Muscle layer of duodenum (tissue), 2 donors: ENCODE data around the gene CD3D.
A peak's percentile ranks its signal among the peaks of the same experiment; 100 is the strongest.

Source experiments
- H3K27ac ChIP-seq: one replicate; pipeline ENCODE4 v1.7.0; 2013; ENCODE audit warnings: mild to moderate bottlenecking, low read length
- H3K27me3 ChIP-seq: one replicate; pipeline ENCODE4 v1.7.0; 2013; ENCODE audit warnings: low read depth, mild to moderate bottlenecking, control low read depth, low read length
- H3K36me3 ChIP-seq, 2 donors: one replicate each; pipeline ENCODE4 v1.7.0; 2013; ENCODE audit warnings: low read length in 2 of 2, control low read depth in 1 of 2, mild to moderate bottlenecking in 1 of 2; ENCODE audit not compliant: insufficient read depth in 2 of 2, control insufficient read depth in 1 of 2
- H3K4me1 ChIP-seq, 2 donors: one replicate each; pipeline ENCODE4 v1.7.0; 2013; ENCODE audit warnings: low read length in 2 of 2, mild to moderate bottlenecking in 2 of 2, control low read depth in 1 of 2, moderate library complexity in 1 of 2; ENCODE audit not compliant: insufficient read depth in 2 of 2, control insufficient read depth in 1 of 2
- H3K4me3 ChIP-seq, 2 donors: one replicate each; pipeline ENCODE4 v1.7.0; 2013; ENCODE audit warnings: low read length in 2 of 2, low read depth in 1 of 2, mild to moderate bottlenecking in 1 of 2
- H3K9me3 ChIP-seq, 2 donors: one replicate each; pipeline ENCODE4 v1.7.0; 2013; ENCODE audit warnings: low read length in 2 of 2, control low read depth in 1 of 2, mild to moderate bottlenecking in 1 of 2; ENCODE audit not compliant: control insufficient read depth in 1 of 2
- donor health status: healthy.

Gene CD3D

DNA sequence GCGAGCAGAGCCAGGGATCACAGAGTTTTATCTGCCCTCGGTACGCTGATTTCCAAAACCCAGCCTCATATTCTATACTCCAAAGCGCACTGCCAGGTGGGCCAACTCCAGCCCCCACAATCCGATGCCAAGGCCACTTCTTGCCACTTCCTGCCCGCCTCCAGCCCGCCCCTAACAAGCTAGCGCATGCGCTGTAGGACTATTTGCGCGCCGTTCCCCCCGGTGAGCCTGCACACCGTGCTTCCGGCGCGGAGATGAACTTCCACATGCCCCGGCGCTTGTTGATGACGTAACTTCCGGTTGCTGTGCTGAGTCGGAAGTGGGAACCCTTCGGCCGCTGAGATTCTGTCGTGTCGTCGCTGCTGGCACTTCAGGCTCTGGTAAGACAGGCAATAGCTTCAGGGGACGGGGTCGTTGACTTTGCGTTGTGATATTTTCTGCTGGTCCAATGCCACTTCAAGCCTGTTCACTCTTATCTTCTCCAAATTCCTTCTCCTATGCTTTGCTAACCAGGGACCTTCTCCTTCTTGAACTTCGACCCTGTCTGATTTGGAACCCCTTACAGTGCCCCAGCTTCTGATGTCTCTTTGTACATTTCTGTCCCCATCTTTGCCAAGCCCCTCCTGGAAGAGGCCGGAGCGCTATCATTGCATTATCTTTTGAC is 16.9 kb upstream of the CD3D start, which contains the start of gene UBE4A:
TSS of gene UBE4A (plus strand) at position 306 of the 664 bp plus-strand sequence. CDS start 5,481 bp downstream, outside the sequence.
- Histone ChIP-seq H3K27ac (peak within 1 kb of the TSS; percentile 92), H3K27me3 (no peaks in the 10 kb centered on the region)

DNA sequence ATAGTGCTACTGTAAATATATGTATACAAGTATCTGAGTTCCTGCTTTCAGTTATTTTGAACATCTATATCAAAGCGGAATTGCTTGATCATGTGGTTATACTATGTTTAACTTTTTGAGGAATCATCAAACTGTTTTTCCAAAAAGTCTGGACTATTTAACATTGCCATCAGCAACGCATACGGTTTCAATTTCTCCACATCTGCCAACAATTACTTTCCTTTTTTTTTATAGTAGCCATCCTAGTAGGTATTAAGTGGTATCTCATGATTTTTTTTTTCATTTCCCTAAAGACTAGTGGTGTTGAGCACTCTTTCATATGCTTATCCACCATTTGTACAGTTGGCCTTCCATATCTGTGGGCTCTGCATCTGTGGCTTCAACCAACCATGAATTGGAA is 15.6 kb upstream of the CD3D start:
- Histone ChIP-seq H3K4me1 (peaks cover 4 to 19% of the 10 kb centered on the region in 2 donors), H3K27ac (no peak overlapping the region), H3K4me3 (no peak overlapping the region), H3K36me3 (no peaks in the 10 kb centered on the region), H3K27me3 (no peaks in the 10 kb centered on the region), H3K9me3 (no peaks in the 10 kb centered on the region)

More for the DNA sequence above, 16.9 kb upstream of the CD3D start, which contains the start of gene UBE4A:
- H3K9me3 ChIP-seq = no peaks in the 10 kb centered on the region
- H3K4me1 ChIP-seq = peaks cover 4 to 19% of the 10 kb centered on the region in 2 donors
- H3K36me3 ChIP-seq = no peaks in the 10 kb centered on the region
- H3K4me3 ChIP-seq = peak within 1 kb of the TSS; percentile 99 to 100

DNA sequence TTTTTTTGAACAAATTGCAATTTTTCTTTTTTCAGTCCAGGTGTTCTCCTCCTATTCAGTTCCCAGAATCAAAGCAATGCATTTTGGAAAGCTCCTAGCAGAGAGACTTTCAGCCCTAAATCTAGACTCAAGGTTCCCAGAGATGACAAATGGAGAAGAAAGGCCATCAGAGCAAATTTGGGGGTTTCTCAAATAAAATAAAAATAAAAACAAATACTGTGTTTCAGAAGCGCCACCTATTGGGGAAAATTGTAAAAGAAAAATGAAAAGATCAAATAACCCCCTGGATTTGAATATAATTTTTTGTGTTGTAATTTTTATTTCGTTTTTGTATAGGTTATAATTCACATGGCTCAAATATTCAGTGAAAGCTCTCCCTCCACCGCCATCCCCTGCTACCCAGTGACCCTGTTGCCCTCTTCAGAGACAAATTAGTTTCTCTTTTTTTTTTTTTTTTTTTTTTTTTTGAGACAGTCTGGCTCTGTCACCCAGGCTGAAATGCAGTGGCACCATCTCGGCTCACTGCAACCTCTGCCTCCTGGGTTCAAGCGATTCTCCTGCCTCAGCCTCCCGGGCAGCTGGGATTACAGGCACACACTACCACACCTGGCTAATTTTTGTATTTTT is 10.7 kb upstream of the CD3D start:
- H3K36me3 ChIP-seq = no peaks in the 10 kb centered on the region
- H3K4me3 ChIP-seq = no peak overlapping the region
- no peaks in the 10 kb centered on the region for H3K4me1 ChIP-seq
- H3K9me3 ChIP-seq = no peaks in the 10 kb centered on the region
- no peak overlapping the region for H3K27ac ChIP-seq
- peaks cover 4% of the 10 kb centered on the region for H3K27me3 ChIP-seq

DNA sequence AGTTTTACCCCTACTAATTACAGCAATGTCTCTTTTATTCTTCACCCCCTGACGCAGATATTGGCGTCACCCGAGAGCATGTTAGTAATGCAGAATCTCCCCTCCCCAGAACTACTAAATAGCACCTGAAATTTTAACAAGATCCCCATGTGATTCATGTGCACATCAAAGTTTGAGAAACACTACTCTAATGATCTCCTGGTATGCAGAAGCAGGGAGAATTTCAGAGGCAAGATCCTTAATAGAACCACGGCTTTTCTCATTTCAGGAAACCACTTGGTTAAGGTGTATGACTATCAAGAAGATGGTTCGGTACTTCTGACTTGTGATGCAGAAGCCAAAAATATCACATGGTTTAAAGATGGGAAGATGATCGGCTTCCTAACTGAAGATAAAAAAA is 7.0 kb upstream of the CD3D start:
- Histone ChIP-seq H3K36me3 (no peaks in the 10 kb centered on the region), H3K27me3 (peaks cover 4% of the 10 kb centered on the region), H3K4me3 (no peak overlapping the region), H3K9me3 (no peaks in the 10 kb centered on the region), H3K27ac (no peak overlapping the region), H3K4me1 (no peaks in the 10 kb centered on the region)

DNA sequence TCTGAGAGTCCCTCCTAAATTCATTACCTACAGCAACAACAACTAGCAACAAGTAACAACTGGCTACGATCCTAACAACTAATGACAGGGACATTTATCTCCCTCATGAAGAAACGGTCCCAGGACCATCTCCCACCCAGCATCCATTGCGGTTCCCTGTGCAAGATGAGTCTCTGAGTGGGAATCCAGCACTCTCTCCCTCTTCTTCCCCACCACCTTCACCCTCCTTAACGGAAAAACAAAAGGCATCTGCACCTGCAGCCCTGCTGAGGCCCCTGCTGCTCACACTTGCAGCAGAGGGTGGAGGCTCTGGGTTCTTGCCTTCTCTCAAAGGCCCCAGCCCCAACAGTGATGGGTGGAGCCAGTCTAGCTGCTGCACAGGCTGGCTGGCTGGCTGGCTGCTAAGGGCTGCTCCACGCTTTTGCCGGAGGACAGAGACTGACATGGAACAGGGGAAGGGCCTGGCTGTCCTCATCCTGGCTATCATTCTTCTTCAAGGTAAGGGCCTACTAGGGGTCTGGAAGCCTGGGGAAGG is 1.5 kb upstream of the CD3D start, which contains the start of gene CD3G:
TSS of gene CD3G (plus strand) at position 364 of the 535 bp plus-strand sequence. CDS start at position 444, 80 bp downstream.
- peaks cover 4% of the 10 kb centered on the region for H3K27me3 ChIP-seq
- H3K27ac ChIP-seq = no peak within 1 kb of the TSS
- no peak within 1 kb of the TSS for H3K4me3 ChIP-seq
- H3K36me3 ChIP-seq = no peaks in the 10 kb centered on the region
- no peaks in the 10 kb centered on the region for H3K4me1 ChIP-seq
- H3K9me3 ChIP-seq = no peaks in the 10 kb centered on the region

DNA sequence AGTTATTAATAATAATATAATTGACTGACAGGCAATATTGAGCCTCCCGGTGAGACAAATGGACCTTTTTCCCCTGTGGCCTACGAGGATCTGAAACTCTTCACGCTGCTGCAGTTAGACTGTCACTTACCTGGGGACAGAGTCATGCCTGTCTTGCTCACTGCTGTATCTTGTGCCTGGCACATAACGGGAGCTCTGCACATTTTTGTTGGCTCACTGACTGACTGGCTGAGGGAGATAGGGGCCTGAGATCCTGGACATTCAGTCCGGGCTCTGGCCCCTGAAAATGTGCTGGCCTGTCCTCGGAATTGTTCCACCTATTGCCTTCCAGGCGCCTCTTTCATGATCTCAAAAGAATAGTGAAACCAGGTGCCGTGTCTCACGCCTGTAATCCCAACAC is 743 bp upstream of the CD3D start:
- H3K4me3 ChIP-seq = no peak overlapping the region
- H3K36me3 ChIP-seq = no peaks in the 10 kb centered on the region
- H3K4me1 ChIP-seq = no peaks in the 10 kb centered on the region
- H3K9me3 ChIP-seq = no peaks in the 10 kb centered on the region
- no peak overlapping the region for H3K27ac ChIP-seq
- H3K27me3 ChIP-seq = no peaks in the 10 kb centered on the region

DNA sequence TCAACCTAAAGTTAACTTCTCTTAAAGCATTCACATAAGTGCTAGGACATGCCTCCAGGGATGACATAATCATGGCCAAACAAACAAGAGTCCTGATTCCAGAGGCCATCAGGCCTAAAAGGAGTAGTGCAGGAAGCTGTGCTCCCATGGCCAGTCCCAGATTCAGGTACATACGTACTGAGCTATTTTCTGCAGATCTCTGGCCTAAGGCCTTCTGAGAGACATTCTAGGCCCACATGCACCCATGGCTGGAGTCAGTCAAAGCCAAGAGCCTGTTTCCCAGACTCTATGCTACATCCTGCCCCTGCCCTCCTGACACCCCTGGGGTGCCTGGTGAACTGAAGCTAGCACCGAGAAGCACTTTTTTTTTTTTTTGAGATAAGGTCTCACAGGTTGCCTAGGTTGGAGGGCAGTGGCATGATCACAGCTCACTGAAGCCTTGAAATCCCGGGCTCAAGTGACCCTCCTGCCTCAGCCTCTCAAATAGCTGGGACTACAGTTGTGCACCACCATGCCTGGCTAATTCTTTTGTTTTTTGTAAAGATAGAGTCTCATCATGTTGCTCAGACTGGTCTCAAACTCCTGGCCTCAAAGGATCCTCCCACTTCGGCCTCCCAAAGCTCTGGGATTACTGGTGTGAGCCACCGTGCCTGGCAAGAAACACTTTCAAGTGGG is 553 bp downstream of the CD3D start:
- Histone ChIP-seq H3K9me3 (no peaks in the 10 kb centered on the region), H3K27ac (no peak overlapping the region), H3K4me3 (no peak overlapping the region), H3K4me1 (no peaks in the 10 kb centered on the region), H3K27me3 (no peaks in the 10 kb centered on the region), H3K36me3 (no peaks in the 10 kb centered on the region)

DNA sequence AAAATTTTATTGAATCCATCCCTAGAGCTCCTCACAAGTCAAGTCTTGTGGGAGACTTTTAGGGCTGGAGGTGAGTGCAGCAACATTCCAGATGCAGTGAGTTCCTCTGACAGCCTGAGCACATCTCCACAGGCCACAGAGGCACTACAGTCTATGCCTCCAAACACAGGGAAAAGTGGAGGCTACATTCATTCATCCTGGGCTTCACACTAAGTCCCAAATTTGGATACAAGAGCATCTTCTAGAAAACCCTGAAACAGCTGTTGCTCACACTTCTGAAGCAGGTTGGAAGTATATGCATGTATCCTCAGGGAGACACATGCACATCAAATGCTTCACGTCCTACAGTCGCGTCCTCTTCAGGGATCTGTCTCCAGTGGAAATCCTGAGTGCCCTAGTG is 1.2 kb downstream of the CD3D start:
- H3K4me1 ChIP-seq = no peaks in the 10 kb centered on the region
- no peaks in the 10 kb centered on the region for H3K27me3 ChIP-seq
- H3K9me3 ChIP-seq = no peaks in the 10 kb centered on the region
- H3K4me3 ChIP-seq = no peak overlapping the region
- no peaks in the 10 kb centered on the region for H3K36me3 ChIP-seq
- H3K27ac ChIP-seq = no peak overlapping the region

DNA sequence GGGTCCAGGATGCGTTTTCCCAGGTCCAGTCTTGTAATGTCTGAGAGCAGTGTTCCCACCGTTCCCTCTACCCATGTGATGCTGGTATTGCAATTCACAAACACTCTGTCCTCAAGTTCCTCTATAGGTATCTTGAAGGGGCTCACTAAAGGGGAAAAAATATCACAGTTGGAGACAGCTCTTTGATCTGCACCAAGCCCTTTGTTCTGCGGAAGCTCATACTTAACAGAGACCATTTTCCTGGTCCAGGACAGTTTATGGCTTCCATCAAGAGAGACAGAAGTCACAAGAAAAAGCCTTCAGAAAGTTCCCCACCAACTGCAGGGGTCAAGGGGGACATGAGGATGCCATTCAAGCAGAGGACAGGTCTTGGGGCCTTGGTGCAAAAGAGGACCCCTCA is 2.1 kb downstream of the CD3D start:
- H3K4me1 ChIP-seq = no peaks in the 10 kb centered on the region
- no peak overlapping the region for H3K4me3 ChIP-seq
- H3K27ac ChIP-seq = no peak overlapping the region
- no peaks in the 10 kb centered on the region for H3K36me3 ChIP-seq
- no peaks in the 10 kb centered on the region for H3K9me3 ChIP-seq
- H3K27me3 ChIP-seq = no peaks in the 10 kb centered on the region

DNA sequence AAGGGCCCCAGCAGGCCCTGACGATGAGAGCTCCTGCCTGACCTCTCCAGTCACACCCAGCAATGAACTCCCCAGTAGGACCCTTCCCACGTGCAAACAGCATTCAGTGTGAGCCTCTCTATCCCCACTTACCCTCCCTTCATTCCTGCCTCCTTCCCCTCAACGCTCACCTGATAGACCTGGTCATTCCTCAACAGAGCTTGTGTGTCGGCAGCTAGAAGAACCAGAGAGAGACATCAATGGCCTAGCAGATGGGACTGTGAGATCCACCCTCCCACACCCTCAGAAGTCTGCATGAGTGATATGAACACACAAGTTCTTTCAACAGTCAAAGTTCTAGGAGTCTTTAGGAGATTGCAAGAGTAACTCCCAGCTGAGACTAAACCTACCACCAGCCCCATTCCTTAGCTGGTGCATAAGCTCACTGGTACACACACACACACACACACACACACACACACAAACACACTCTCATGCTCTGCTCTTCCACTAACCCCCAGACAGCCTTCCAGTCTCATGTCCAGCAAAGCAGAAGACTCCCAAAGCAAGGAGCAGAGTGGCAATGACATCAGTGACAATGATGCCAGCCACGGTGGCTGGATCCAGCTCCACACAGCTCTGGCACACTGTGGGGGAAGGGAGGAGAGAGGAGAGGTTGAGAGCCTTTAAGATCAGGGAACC is 3.1 kb downstream of the CD3D start:
- Histone ChIP-seq H3K27ac (no peak overlapping the region), H3K36me3 (no peaks in the 10 kb centered on the region), H3K9me3 (no peaks in the 10 kb centered on the region), H3K4me3 (no peak overlapping the region), H3K27me3 (no peaks in the 10 kb centered on the region), H3K4me1 (no peaks in the 10 kb centered on the region)

DNA sequence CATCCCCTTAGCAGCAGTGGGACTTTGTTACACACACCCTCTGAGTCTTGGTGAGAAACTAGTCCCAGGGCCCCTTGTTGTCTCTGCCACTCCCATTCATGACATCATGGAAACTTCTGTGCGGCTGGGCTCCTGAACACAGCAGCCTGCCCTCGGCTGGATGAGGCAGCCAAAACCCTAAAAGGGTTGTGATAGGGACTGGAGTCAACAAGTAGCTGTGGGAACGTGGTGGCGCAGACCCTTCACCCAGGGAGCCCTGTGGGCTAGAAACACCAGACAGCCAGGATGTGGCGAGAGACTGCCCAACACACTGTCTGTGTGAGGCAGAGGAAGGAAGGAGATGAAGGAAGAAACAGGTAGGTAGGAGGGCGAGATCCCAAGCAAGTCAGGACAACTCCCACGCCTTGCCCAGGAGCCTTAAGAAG is 3.9 kb downstream of the CD3D start:
- H3K4me1 ChIP-seq = no peaks in the 10 kb centered on the region
- H3K4me3 ChIP-seq = no peak overlapping the region
- no peak overlapping the region for H3K27ac ChIP-seq

More for the DNA sequence above, 3.9 kb downstream of the CD3D start:
- no peaks in the 10 kb centered on the region for H3K27me3 ChIP-seq
- no peaks in the 10 kb centered on the region for H3K36me3 ChIP-seq
- no peaks in the 10 kb centered on the region for H3K9me3 ChIP-seq
